CD14-positive monocyte (primary cell): ENCODE results near the gene ZNF274. TPM values are rescaled to one million over a fixed set of nuclear protein-coding genes. Genes with fewer than 3 reads are reported as not detected.
"Not testable (repeated sequence)": the region's sequence is repeated elsewhere in the genome, so short reads cannot be mapped to it uniquely, and the experiment has no call there.

ENCODE experiments used
- DNase-seq, 3 donors: peaks; one replicate each; pipeline ENCODE4 v3.0.0-alpha.2; 2011 to 2022
- H2AFZ ChIP-seq: 2 replicates; pipeline ENCODE4 v1.6.0; 2012; ENCODE audit warnings: mild to moderate bottlenecking, low read depth, low read length, inconsistent platforms; ENCODE audit not compliant: insufficient read depth, poor library complexity, severe bottlenecking
- H3K27ac ChIP-seq, 2 donors: 1 replicate in 1 of 2; 2 replicates in 1 of 2; pipeline ENCODE4 v1.5.1; 2012 to 2013; ENCODE audit warnings: low read length in 2 of 2, control low read depth in 1 of 2, inconsistent platforms in 1 of 2, low read depth in 1 of 2, mild to moderate bottlenecking in 1 of 2
- H3K27me3 ChIP-seq, 2 donors: one replicate each; pipeline versions ENCODE4 v1.6.0 to v1.6.1; 2011 to 2013; ENCODE audit warnings: low read length in 2 of 2; ENCODE audit not compliant: control insufficient read depth in 2 of 2, insufficient read depth in 2 of 2
- H3K36me3 ChIP-seq, 2 donors: replicated peaks in 1 of 2; 1 replicate in 1 of 2; 2 replicates in 1 of 2; pipeline versions ENCODE4 v1.5.1 to v1.6.1; 2012 to 2013; ENCODE audit warnings: low read length in 2 of 2, control low read depth in 1 of 2, inconsistent platforms in 1 of 2, mild to moderate bottlenecking in 1 of 2; ENCODE audit not compliant: insufficient read depth in 2 of 2, control insufficient read depth in 1 of 2
- H3K4me1 ChIP-seq, 2 donors: 1 replicate in 1 of 2; 2 replicates in 1 of 2; pipeline versions ENCODE4 v1.5.1 to v1.6.1; 2012 to 2013; ENCODE audit warnings: low read length in 2 of 2, control low read depth in 1 of 2, inconsistent platforms in 1 of 2, mild to moderate bottlenecking in 1 of 2, moderate library complexity in 1 of 2; ENCODE audit not compliant: insufficient read depth in 2 of 2, control insufficient read depth in 1 of 2
- H3K4me2 ChIP-seq: replicated peaks from 2 replicates; pipeline ENCODE3; 2012; ENCODE audit warnings: low read length, moderate library complexity, mild to moderate bottlenecking; ENCODE audit not compliant: poor library complexity, severe bottlenecking; ENCODE audit errors: extremely low read depth
- H3K4me3 ChIP-seq, 3 experiments: fragments of 200-600 bp in 1 of 3; sonication (generic) in 1 of 3; replicated peaks in 1 of 3; 1 replicate in 2 of 3; 2 replicates in 1 of 3; pipeline ENCODE4 v1.5.1; 2011 to 2013; ENCODE audit warnings: low read length in 3 of 3, mild to moderate bottlenecking in 3 of 3, control low read depth in 2 of 3, low read depth in 2 of 3, inconsistent platforms in 1 of 3, moderate library complexity in 1 of 3
- H3K79me2 ChIP-seq: 2 replicates; pipeline ENCODE4 v1.6.0; 2012; ENCODE audit warnings: mild to moderate bottlenecking, control low read depth, inconsistent platforms, low read length, moderate library complexity; ENCODE audit not compliant: insufficient read depth
- H3K9ac ChIP-seq: 2 replicates; pipeline ENCODE4 v1.6.0; 2017; ENCODE audit warnings: low read length, mild to moderate bottlenecking; ENCODE audit not compliant: insufficient read depth, poor library complexity, severe bottlenecking
- H3K9me3 ChIP-seq, 2 donors: replicated peaks in 1 of 2; 1 replicate in 1 of 2; 2 replicates in 1 of 2; pipeline versions ENCODE4 v1.5.1 to v1.6.1; 2012 to 2013; ENCODE audit warnings: low read length in 2 of 2, control low read depth in 1 of 2; ENCODE audit not compliant: control insufficient read depth in 1 of 2, insufficient read depth in 1 of 2
- H4K20me1 ChIP-seq: 2 replicates; pipeline ENCODE4 v1.6.0; 2012; ENCODE audit warnings: mild to moderate bottlenecking, low read length, control low read depth, moderate library complexity; ENCODE audit not compliant: insufficient read depth
- H3K27ac Mint-ChIP-seq, 7 donors: one replicate each; pipeline ENCODE4 v1.8.0; 2020; ENCODE audit warnings: mild to moderate bottlenecking in 7 of 7, mixed read lengths in 7 of 7, moderate library complexity in 6 of 7, inconsistent platforms in 2 of 7
- H3K27me3 Mint-ChIP-seq, 3 donors: one replicate each; pipeline ENCODE4 v1.8.0; 2021 to 2022; ENCODE audit warnings: low read depth in 3 of 3, mild to moderate bottlenecking in 3 of 3, mixed read lengths in 3 of 3, moderate library complexity in 3 of 3, inconsistent platforms in 1 of 3
- H3K36me3 Mint-ChIP-seq, 2 donors: one replicate each; pipeline ENCODE4 v1.8.0; 2020; ENCODE audit warnings: mixed read lengths in 2 of 2, inconsistent platforms in 1 of 2, mild to moderate bottlenecking in 1 of 2
- H3K4me1 Mint-ChIP-seq: one replicate; pipeline ENCODE4 v1.8.0; 2020; ENCODE audit warnings: mild to moderate bottlenecking, mixed read lengths
- H3K4me3 Mint-ChIP-seq, 2 donors: one replicate each; pipeline ENCODE4 v1.8.0; 2020; ENCODE audit warnings: mild to moderate bottlenecking in 2 of 2, mixed read lengths in 2 of 2, moderate library complexity in 1 of 2
- H3K9me3 Mint-ChIP-seq, 7 donors: one replicate each; pipeline ENCODE4 v1.8.0; 2020 to 2022; ENCODE audit warnings: mixed read lengths in 7 of 7, mild to moderate bottlenecking in 6 of 7, moderate library complexity in 6 of 7, inconsistent platforms in 2 of 7
- WGBS: methylation state at CpG from one replicate; pipeline ENCODE4 v1.1.5; 2013; ENCODE audit warnings: missing lambda C conversion rate; ENCODE audit not compliant: insufficient coverage; 5-methylcytosine and 5-hydroxymethylcytosine counted together
- intact Hi-C, 2 donors: fragments of 100-400 bp; cut with micrococcal nuclease; formaldehyde crosslinking; loops; one replicate each; pipeline versions ENCODE4 v1.15.0 to v1.15.1; 2023
- polyA plus RNA-seq, 3 donors: library from polyadenylated mRNA; depleted of rRNA in 1 of 3; unstranded in 2 of 3; stranded (reverse) in 1 of 3; fragments of 300-500 nt in 2 of 3; fragments of >200 nt in 1 of 3; fragmentation: Illumina TruSeq in 2 of 3; gene quantifications; 1 replicate in 2 of 3; 2 replicates in 1 of 3; pipeline ENCODE4 v1.2.3, GENCODE V29; 2012 to 2021
- TF ChIP-seq, protein P1 (sequence below): fragments of 200-600 bp; IDR thresholded peaks from one replicate; pipeline ENCODE4 v1.8.0; 2022; ENCODE audit warnings: antibody characterized with exemption, mild to moderate bottlenecking

ZNF274 gene
- polyA plus RNA-seq, 3 donors: 5.8 to 10.1 (median 9.0) TPM

DNA sequence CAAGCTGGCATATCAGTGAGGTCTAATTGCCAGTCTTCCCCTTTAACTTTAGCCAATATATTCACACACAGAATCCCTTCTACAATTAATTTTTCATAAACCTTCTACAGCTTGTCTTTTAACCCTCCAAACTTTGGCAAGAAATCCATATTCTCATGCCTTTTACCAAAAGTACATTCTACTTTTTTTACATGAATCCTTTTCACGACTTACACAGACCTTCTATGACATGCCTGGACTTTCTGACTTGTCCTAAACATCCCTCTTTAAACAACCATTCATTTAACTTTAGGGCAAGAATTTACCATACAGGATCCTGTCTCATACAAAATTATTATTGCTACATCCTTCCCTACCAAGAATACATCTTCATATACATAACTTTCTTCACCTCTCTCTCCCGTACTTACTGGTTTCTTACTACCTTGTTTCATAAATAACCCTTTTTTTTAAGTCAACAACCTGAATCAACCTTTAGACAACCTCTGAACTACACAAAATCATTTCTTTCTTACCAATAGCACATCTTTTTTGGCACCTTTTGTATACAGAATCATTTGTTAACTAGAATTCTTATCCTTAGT is 69.3 kb downstream of the ZNF274 start:
- H3K4me3 Mint-ChIP-seq: no peak overlapping the region
- H3K36me3 ChIP-seq: peaks cover 32 to 97% of the 10 kb centered on the region in 2 donors
- H3K36me3 Mint-ChIP-seq: peaks cover 74 to 90% of the 10 kb centered on the region in 2 donors

GRCh38 chr19:58258259-58258658 is 75.4 kb downstream of the ZNF274 start:
- not testable (repeated sequence) for H3K9ac ChIP-seq, H3K27ac Mint-ChIP-seq, H3K27ac ChIP-seq, H3K4me2 ChIP-seq, H2AFZ ChIP-seq, H3K4me3 Mint-ChIP-seq, H3K27me3 ChIP-seq, H3K4me1 Mint-ChIP-seq, H3K4me1 ChIP-seq, H3K79me2 ChIP-seq, H3K27me3 Mint-ChIP-seq, DNase-seq, H4K20me1 ChIP-seq
- H3K4me3 ChIP-seq: peak overlapping the region in 1 of 3 experiments; percentile 57
- 100% methylated on average over 4 of the region's 4 CpGs for WGBS
- H3K36me3 ChIP-seq: peaks cover 7 to 92% of the 10 kb centered on the region in 2 donors
- peaks cover 95 to 100% of the 10 kb centered on the region in 2 donors for H3K9me3 ChIP-seq
- Mint-ChIP-seq H3K9me3 (peaks cover 66 to 100% (median 99%) of the 10 kb centered on the region in 7 donors), H3K36me3 (peaks cover 57 to 75% of the 10 kb centered on the region in 2 donors)
- intact Hi-C loops: loop anchor here in 1 of 2 donors (10.0 kb wide), 1 partner anchor 53 kb away; no protein-coding TSS in a partner anchor

More for the DNA sequence above, 69.3 kb downstream of the ZNF274 start:
- H3K27me3 ChIP-seq: no peaks in the 10 kb centered on the region
- H3K4me1 ChIP-seq: no peaks in the 10 kb centered on the region
- H2AFZ ChIP-seq: no peak overlapping the region
- H3K4me3 ChIP-seq: peak overlapping the region in 1 of 3 experiments; percentile 21
- intact Hi-C loops: loop anchor here (2.0 to 10.0 kb wide), 2 partner anchors 37 to 47 kb away; no protein-coding TSS in a partner anchor
- no peaks in the 10 kb centered on the region for H3K4me1 Mint-ChIP-seq
- peaks cover 0 to 1% (median 0%) of the 10 kb centered on the region in 3 donors for H3K27me3 Mint-ChIP-seq
- TF ChIP-seq, protein P1, sequence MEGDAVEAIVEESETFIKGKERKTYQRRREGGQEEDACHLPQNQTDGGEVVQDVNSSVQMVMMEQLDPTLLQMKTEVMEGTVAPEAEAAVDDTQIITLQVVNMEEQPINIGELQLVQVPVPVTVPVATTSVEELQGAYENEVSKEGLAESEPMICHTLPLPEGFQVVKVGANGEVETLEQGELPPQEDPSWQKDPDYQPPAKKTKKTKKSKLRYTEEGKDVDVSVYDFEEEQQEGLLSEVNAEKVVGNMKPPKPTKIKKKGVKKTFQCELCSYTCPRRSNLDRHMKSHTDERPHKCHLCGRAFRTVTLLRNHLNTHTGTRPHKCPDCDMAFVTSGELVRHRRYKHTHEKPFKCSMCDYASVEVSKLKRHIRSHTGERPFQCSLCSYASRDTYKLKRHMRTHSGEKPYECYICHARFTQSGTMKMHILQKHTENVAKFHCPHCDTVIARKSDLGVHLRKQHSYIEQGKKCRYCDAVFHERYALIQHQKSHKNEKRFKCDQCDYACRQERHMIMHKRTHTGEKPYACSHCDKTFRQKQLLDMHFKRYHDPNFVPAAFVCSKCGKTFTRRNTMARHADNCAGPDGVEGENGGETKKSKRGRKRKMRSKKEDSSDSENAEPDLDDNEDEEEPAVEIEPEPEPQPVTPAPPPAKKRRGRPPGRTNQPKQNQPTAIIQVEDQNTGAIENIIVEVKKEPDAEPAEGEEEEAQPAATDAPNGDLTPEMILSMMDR: no peak
- no peaks in the 10 kb centered on the region for H4K20me1 ChIP-seq
- H3K9me3 Mint-ChIP-seq: peaks cover 60 to 99% (median 97%) of the 10 kb centered on the region in 7 donors
- peaks cover 82 to 100% of the 10 kb centered on the region in 2 donors for H3K9me3 ChIP-seq
- H3K9ac ChIP-seq: no peak overlapping the region
- 90% methylated on average over 2 of the region's 2 CpGs for WGBS
- H3K79me2 ChIP-seq: no peaks in the 10 kb centered on the region
- no peak overlapping the region for H3K27ac ChIP-seq
- no peak for DNase-seq
- no peak overlapping the region for H3K4me2 ChIP-seq
- no peak overlapping the region for H3K27ac Mint-ChIP-seq
